ENCODE results near the gene ESRP2. TPM values are rescaled to one million over a fixed set of nuclear protein-coding genes. Genes with fewer than 3 reads are reported as not detected.
A peak's percentile ranks its signal among the peaks of the same experiment; 100 is the strongest.

ESRP2 gene
- total RNA-seq, 4 donors from 2014 or later: 0.17 to 2.1 (median 0.52) TPM

- intact Hi-C loops (cut with DNase I): loop anchor here (5.0 kb wide), 1 partner anchor 148 kb away; the partner anchor contains the start of gene NFATC3
- peaks cover 24 to 54% (median 36%) of the 10 kb centered on the region in 4 donors for H3K4me1 ChIP-seq
- WGBS: 74% methylated on average over 35 of the region's 73 CpGs
- H3K9me3 ChIP-seq: no peaks in the 10 kb centered on the region
- no peak for DNase-seq (ENCODE audit: extremely low spot score)
- no peaks in the 10 kb centered on the region for H3K27me3 ChIP-seq
- peak overlapping the region; percentile 61 to 75 (median 68) for H3K4me3 ChIP-seq
- TF ChIP-seq POLR2AphosphoS5 (IDR thresholded peaks at IDR 0.05) (no peak), EP300 (IDR thresholded peaks at IDR 0.05) (no peak), CTCF (IDR thresholded peaks at IDR 0.05) (no peak), POLR2A (IDR thresholded peaks at IDR 0.05; ENCODE audit: low read depth) (no peak)
- peaks cover 0 to 16% (median 9%) of the 10 kb centered on the region in 4 donors for H3K36me3 ChIP-seq
- peak overlapping the region; percentile 85 to 89 (median 86) for H3K27ac ChIP-seq (replicated peaks in 1 of 4)
Measured at GRCh38 chr16:68235108-68235886, 630 bp downstream of the ESRP2 start.

GRCh38 chr16:68234188-68235107 lies 1.5 kb downstream of the ESRP2 start:
- TF ChIP-seq POLR2AphosphoS5 (IDR thresholded peaks at IDR 0.05) (no peak), EP300 (IDR thresholded peaks at IDR 0.05) (no peak), POLR2A (IDR thresholded peaks at IDR 0.05; ENCODE audit: low read depth) (no peak), CTCF (IDR thresholded peaks at IDR 0.05) (no peak)
- Histone ChIP-seq H3K9me3 (no peaks in the 10 kb centered on the region), H3K4me1 (peaks cover 24 to 49% (median 28%) of the 10 kb centered on the region in 4 donors), H3K27me3 (no peaks in the 10 kb centered on the region), H3K36me3 (peaks cover 0 to 20% (median 13%) of the 10 kb centered on the region in 4 donors), H3K4me3 (no peak overlapping the region), H3K27ac (replicated peaks in 1 of 4) (peak overlapping the region in 2 of 4 donors; percentile 85)
- no peak for DNase-seq (ENCODE audit: extremely low spot score)
- intact Hi-C loops (cut with DNase I): loop anchor here (5.0 kb wide), 1 partner anchor 147 kb away; the partner anchor contains the start of gene NFATC3
- WGBS: 69% methylated on average over 12 of the region's 13 CpGs

GRCh38 chr16:68233835-68234187 lies 2.1 kb downstream of the ESRP2 start:
- Histone ChIP-seq H3K4me3 (no peak overlapping the region), H3K4me1 (peaks cover 27 to 55% (median 34%) of the 10 kb centered on the region in 4 donors), H3K27me3 (no peaks in the 10 kb centered on the region), H3K36me3 (peaks cover 0 to 20% (median 13%) of the 10 kb centered on the region in 4 donors), H3K9me3 (no peaks in the 10 kb centered on the region), H3K27ac (replicated peaks in 1 of 4) (no peak overlapping the region)
- TF ChIP-seq POLR2A (IDR thresholded peaks at IDR 0.05; ENCODE audit: low read depth) (no peak), CTCF (IDR thresholded peaks at IDR 0.05) (no peak), POLR2AphosphoS5 (IDR thresholded peaks at IDR 0.05) (no peak), EP300 (IDR thresholded peaks at IDR 0.05) (no peak)
- intact Hi-C loops (cut with DNase I): no loop called here
- WGBS: 85% methylated on average over 7 of the region's 8 CpGs
- no peak for DNase-seq (ENCODE audit: extremely low spot score)

GRCh38 chr16:68233085-68233834 lies 2.7 kb downstream of the ESRP2 start:
- no peak for TF ChIP-seq POLR2A (IDR thresholded peaks at IDR 0.05; ENCODE audit: low read depth)
- Histone ChIP-seq H3K36me3 (peaks cover 0 to 20% (median 13%) of the 10 kb centered on the region in 4 donors), H3K27ac (replicated peaks in 1 of 4) (no peak overlapping the region), H3K4me1 (peaks cover 28 to 56% (median 33%) of the 10 kb centered on the region in 4 donors), H3K27me3 (no peaks in the 10 kb centered on the region), H3K9me3 (no peaks in the 10 kb centered on the region), H3K4me3 (no peak overlapping the region)
- no peak for DNase-seq (ENCODE audit: extremely low spot score)
- 78% methylated on average over 4 of the region's 5 CpGs for WGBS
- intact Hi-C loops (cut with DNase I): no loop called here
